ENCODE data around the gene SSBP2. TPM values are rescaled to one million over a fixed set of nuclear protein-coding genes. Genes with fewer than 3 reads are reported as not detected.
"Not testable (repeated sequence)": the region's sequence is repeated elsewhere in the genome, so short reads cannot be mapped to it uniquely, and the experiment has no call there.

Gene SSBP2
- total RNA-seq, 1 donor from 2014 or later = 102 TPM

GRCh38 chr5:81696418-81697397, 54.2 kb downstream of the SSBP2 start:
- no peak for DNase-seq (ENCODE audit: low spot score)
- intact Hi-C loops (cut with DNase I) = no loop called here

- intact Hi-C loops (cut with DNase I) = no loop called here
- no peak for DNase-seq (ENCODE audit: low spot score)
Observed at GRCh38 chr5:81694726-81695125, 56.2 kb downstream of the SSBP2 start.

GRCh38 chr5:81688215-81688614, 62.7 kb downstream of the SSBP2 start:
- intact Hi-C loops (cut with DNase I) = no loop called here

GRCh38 chr5:81687292-81687691, 63.6 kb downstream of the SSBP2 start:
- intact Hi-C loops (cut with DNase I) = no loop called here
- no peak for DNase-seq (ENCODE audit: low spot score)

More at GRCh38 chr5:81688215-81688614, 62.7 kb downstream of the SSBP2 start:
- DNase-seq (ENCODE audit: low spot score) = no peak

GRCh38 chr5:81685471-81685870, 65.4 kb downstream of the SSBP2 start:
- DNase-seq (ENCODE audit: low spot score) = no peak

GRCh38 chr5:81679885-81680284, 71.0 kb downstream of the SSBP2 start:
- intact Hi-C loops (cut with DNase I) = no loop called here
- DNase-seq (ENCODE audit: low spot score) = no peak

More at GRCh38 chr5:81685471-81685870, 65.4 kb downstream of the SSBP2 start:
- intact Hi-C loops (cut with DNase I) = no loop called here

- intact Hi-C loops (cut with DNase I) = no loop called here
- no peak for DNase-seq (ENCODE audit: low spot score)
Observed at GRCh38 chr5:81675420-81675819, 75.5 kb downstream of the SSBP2 start.

- intact Hi-C loops (cut with DNase I) = no loop called here
- DNase-seq (ENCODE audit: low spot score) = no peak
Observed at GRCh38 chr5:81665795-81666194, 85.1 kb downstream of the SSBP2 start.

GRCh38 chr5:81660624-81661023, 90.3 kb downstream of the SSBP2 start:
- DNase-seq (ENCODE audit: low spot score); intact Hi-C loops (cut with DNase I): not testable (repeated sequence)

GRCh38 chr5:81657386-81657785, 93.5 kb downstream of the SSBP2 start:
- DNase-seq (ENCODE audit: low spot score) = no peak
- intact Hi-C loops (cut with DNase I) = no loop called here

GRCh38 chr5:81656783-81657182, 94.1 kb downstream of the SSBP2 start:
- intact Hi-C loops (cut with DNase I) = no loop called here
- no peak for DNase-seq (ENCODE audit: low spot score)

GRCh38 chr5:81650987-81651386, 99.9 kb downstream of the SSBP2 start:
- intact Hi-C loops (cut with DNase I) = no loop called here

GRCh38 chr5:81646469-81646995, 104.4 kb downstream of the SSBP2 start:
- DNase-seq (ENCODE audit: low spot score) = no peak
- intact Hi-C loops (cut with DNase I) = no loop called here

More at GRCh38 chr5:81650987-81651386, 99.9 kb downstream of the SSBP2 start:
- DNase-seq (ENCODE audit: low spot score) = no peak

- intact Hi-C loops (cut with DNase I) = no loop called here
- no peak for DNase-seq (ENCODE audit: low spot score)
Observed at GRCh38 chr5:81642210-81642609, 108.7 kb downstream of the SSBP2 start.

GRCh38 chr5:81639556-81639955, 111.3 kb downstream of the SSBP2 start:
- no peak for DNase-seq (ENCODE audit: low spot score)
- intact Hi-C loops (cut with DNase I) = no loop called here

- intact Hi-C loops (cut with DNase I) = no loop called here
Observed at GRCh38 chr5:81638471-81638870, 112.4 kb downstream of the SSBP2 start.

GRCh38 chr5:81633891-81634290, 117.0 kb downstream of the SSBP2 start:
- DNase-seq (ENCODE audit: low spot score) = no peak
- intact Hi-C loops (cut with DNase I) = no loop called here

More at GRCh38 chr5:81638471-81638870, 112.4 kb downstream of the SSBP2 start:
- DNase-seq (ENCODE audit: low spot score) = no peak

- intact Hi-C loops (cut with DNase I) = no loop called here
- DNase-seq (ENCODE audit: low spot score) = no peak
Observed at GRCh38 chr5:81633471-81633870, 117.4 kb downstream of the SSBP2 start.

GRCh38 chr5:81632679-81633078, 118.2 kb downstream of the SSBP2 start:
- DNase-seq (ENCODE audit: low spot score) = no peak
- intact Hi-C loops (cut with DNase I) = no loop called here

- intact Hi-C loops (cut with DNase I) = no loop called here
- no peak for DNase-seq (ENCODE audit: low spot score)
Observed at GRCh38 chr5:81631621-81632020, 119.3 kb downstream of the SSBP2 start.

- no peak for DNase-seq (ENCODE audit: low spot score)
- intact Hi-C loops (cut with DNase I) = no loop called here
Observed at GRCh38 chr5:81631124-81631523, 119.8 kb downstream of the SSBP2 start.

Measured in cardiac septum (tissue), 1 donor.